T-cell (primary cell): ENCODE measurements around the gene FUNDC1. TPM values are rescaled to one million over a fixed set of nuclear protein-coding genes. Genes with fewer than 3 reads are reported as not detected.

Experiments used
- ATAC-seq, 4 experiments: fragments of 200-7000 bp in 3 of 4; fragments of 150-1000 bp in 1 of 4; cut with Tn5 transposase; replicated peaks in 1 of 4; 1 replicate in 3 of 4; 2 replicates in 1 of 4; pipeline ENCODE4 v1.10.0; 2021; ENCODE audit warnings: moderate library complexity in 3 of 4, mild to moderate bottlenecking in 2 of 4, moderate number of reproducible peaks in 1 of 4
- CTCF ChIA-PET, 2 donors: fragments of 300-600 bp; sonication (Branson Sonifier 250); formaldehyde crosslinking; loops; one replicate each; lab custom pipeline; 2022; ENCODE audit warnings: antibody characterized with exemption in 2 of 2; lab: Charles Lee
- POLR2A ChIA-PET, 2 donors: fragments of 300-600 bp; sonication (Branson Sonifier 250); formaldehyde crosslinking; loops; one replicate each; lab custom pipeline; 2022; ENCODE audit warnings: antibody characterized with exemption in 2 of 2; lab: Charles Lee
- DNase-seq, 35 experiments: peaks; one replicate each; pipeline versions ENCODE4 v3.0.0 to v3.0.0-alpha.2; 2013 to 2023
- H3K27ac ChIP-seq: one replicate; pipeline ENCODE4 v1.5.1; 2013; ENCODE audit warnings: low read length
- H3K27me3 ChIP-seq, 2 experiments: replicated peaks in 1 of 2; 1 replicate in 1 of 2; 2 replicates in 1 of 2; pipeline versions ENCODE4 v1.6.1 to v1.7.0; 2013; ENCODE audit warnings: low read length in 1 of 2, mixed read lengths in 1 of 2; ENCODE audit not compliant: control insufficient read depth in 2 of 2, insufficient read depth in 2 of 2; ENCODE audit errors: extremely low read depth in 1 of 2
- H3K36me3 ChIP-seq, 2 donors: 1 replicate in 1 of 2; 2 replicates in 1 of 2; pipeline versions ENCODE4 v1.6.1 to v1.7.0; 2013; ENCODE audit warnings: low read length in 1 of 2; ENCODE audit not compliant: control insufficient read depth in 2 of 2, insufficient read depth in 1 of 2; ENCODE audit errors: extremely low read depth in 1 of 2
- H3K4me1 ChIP-seq, 2 experiments: 1 replicate in 1 of 2; 2 replicates in 1 of 2; pipeline versions ENCODE4 v1.6.1 to v1.7.0; 2013; ENCODE audit warnings: low read length in 2 of 2, mixed read lengths in 1 of 2; ENCODE audit not compliant: insufficient read depth in 2 of 2, control insufficient read depth in 1 of 2; ENCODE audit errors: extremely low read depth in 1 of 2
- H3K4me3 ChIP-seq, 2 donors: 1 replicate in 1 of 2; 2 replicates in 1 of 2; pipeline versions ENCODE4 v1.5.1 to v1.7.0; 2013; ENCODE audit warnings: mild to moderate bottlenecking in 2 of 2, low read length in 1 of 2, moderate library complexity in 1 of 2; ENCODE audit not compliant: control insufficient read depth in 1 of 2; ENCODE audit errors: extremely low read depth in 1 of 2
- H3K9me3 ChIP-seq: 2 replicates; pipeline ENCODE4 v1.7.0; 2013
- H3K27ac Mint-ChIP-seq, 2 donors: one replicate each; pipeline ENCODE4 v1.8.0; 2020 to 2021; ENCODE audit warnings: mild to moderate bottlenecking in 2 of 2, mixed read lengths in 2 of 2
- H3K27me3 Mint-ChIP-seq, 2 donors: one replicate each; pipeline ENCODE4 v1.8.0; 2021 to 2022; ENCODE audit warnings: mixed read lengths in 2 of 2
- H3K36me3 Mint-ChIP-seq: one replicate; pipeline ENCODE4 v1.8.0; 2021; ENCODE audit warnings: mixed read lengths
- H3K4me1 Mint-ChIP-seq, 3 donors: one replicate each; pipeline ENCODE4 v1.8.0; 2020 to 2022; ENCODE audit warnings: mixed read lengths in 3 of 3, mild to moderate bottlenecking in 1 of 3
- H3K4me3 Mint-ChIP-seq, 3 donors: one replicate each; pipeline ENCODE4 v1.8.0; 2020 to 2022; ENCODE audit warnings: mild to moderate bottlenecking in 3 of 3, mixed read lengths in 3 of 3, moderate library complexity in 3 of 3
- H3K9me3 Mint-ChIP-seq, 3 donors: one replicate each; pipeline ENCODE4 v1.8.0; 2020 to 2022; ENCODE audit warnings: mixed read lengths in 3 of 3
- WGBS: methylation state at CpG from one replicate; pipeline ENCODE4 v1.1.5; 2013; ENCODE audit warnings: missing lambda C conversion rate; ENCODE audit not compliant: insufficient coverage; 5-methylcytosine and 5-hydroxymethylcytosine counted together
- total RNA-seq, 35 experiments: library from RNA in 6 of 35; stranded (reverse) in 6 of 35; fragments of 120-200 nt in 1 of 35; gene quantifications; one replicate each; pipeline versions ENCODE4 v1.2.1 to v1.2.4 and lab custom pipeline; 2013 to 2026

The FUNDC1 gene
- total RNA-seq, 5 donors from 2014 or later (not counting 1 experiment from before 2014, with no cell fraction given), result 5.5 to 8.8 (median 7.1) TPM

DNA sequence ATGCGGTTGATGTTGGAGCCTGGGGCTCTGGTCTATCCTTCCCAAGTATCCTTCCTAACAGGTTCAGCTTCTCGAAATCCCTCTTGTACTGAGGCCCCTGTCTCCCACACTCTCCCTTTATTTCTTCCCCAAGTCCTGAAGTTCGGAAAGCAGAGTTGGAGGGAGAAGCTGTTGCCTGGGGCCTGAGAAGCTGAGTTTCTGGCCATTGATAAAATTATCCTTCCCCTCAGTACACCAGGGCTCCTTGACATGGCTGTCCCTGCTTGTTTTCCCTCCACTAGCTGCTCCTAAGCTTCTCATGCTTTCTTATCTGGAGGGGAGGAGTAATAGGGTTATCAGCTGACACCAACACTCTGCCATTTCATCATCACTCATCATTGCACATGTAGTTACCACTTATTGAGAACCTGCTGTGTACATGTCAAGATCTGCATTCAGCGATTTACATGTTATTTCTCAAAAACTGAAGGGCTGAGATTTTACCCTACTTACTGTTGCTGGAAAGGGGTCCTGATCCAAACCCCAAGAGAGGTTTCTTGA lies 58.0 kb downstream of the FUNDC1 start:
- CTCF ChIA-PET, result no interaction called here
- H3K9me3 Mint-ChIP-seq, result no peaks in the 10 kb centered on the region
- Histone ChIP-seq H3K9me3 (no peaks in the 10 kb centered on the region), H3K4me1 (no peaks in the 10 kb centered on the region), H3K27me3 (no peaks in the 10 kb centered on the region), H3K27ac (no peak overlapping the region), H3K36me3 (no peaks in the 10 kb centered on the region), H3K4me3 (no peak overlapping the region)
- ATAC-seq, result no peak
- no peaks in the 10 kb centered on the region for H3K4me1 Mint-ChIP-seq
- no peak overlapping the region for H3K27ac Mint-ChIP-seq
- H3K27me3 Mint-ChIP-seq, result peaks cover 0 to 30% of the 10 kb centered on the region in 2 donors
- no peak overlapping the region for H3K4me3 Mint-ChIP-seq
- WGBS, result no CpG with 5 or more reads among the region's 4 CpGs
- no peak for DNase-seq
- POLR2A ChIA-PET, result no interaction called here
- no peaks in the 10 kb centered on the region for H3K36me3 Mint-ChIP-seq

- no peaks in the 10 kb centered on the region for H3K36me3 ChIP-seq
- H3K4me1 ChIP-seq, result no peaks in the 10 kb centered on the region
- peaks cover 0 to 30% of the 10 kb centered on the region in 2 donors for H3K27me3 Mint-ChIP-seq
- H3K27ac ChIP-seq, result no peak overlapping the region
- H3K4me3 ChIP-seq, result no peak overlapping the region
- ChIA-PET CTCF (no interaction called here), POLR2A (no interaction called here)
- DNase-seq (no peak), ATAC-seq (no peak)
- H3K9me3 Mint-ChIP-seq, result no peaks in the 10 kb centered on the region
- no peak overlapping the region for H3K27ac Mint-ChIP-seq
- no peak overlapping the region for H3K4me3 Mint-ChIP-seq
- H3K36me3 Mint-ChIP-seq, result no peaks in the 10 kb centered on the region
- no peaks in the 10 kb centered on the region for H3K9me3 ChIP-seq
- 97% methylated on average over 4 of the region's 8 CpGs for WGBS
- no peaks in the 10 kb centered on the region for H3K27me3 ChIP-seq
- H3K4me1 Mint-ChIP-seq, result no peaks in the 10 kb centered on the region
Measured at GRCh38 chrX:44483965-44484606, 58.6 kb downstream of the FUNDC1 start.

DNA sequence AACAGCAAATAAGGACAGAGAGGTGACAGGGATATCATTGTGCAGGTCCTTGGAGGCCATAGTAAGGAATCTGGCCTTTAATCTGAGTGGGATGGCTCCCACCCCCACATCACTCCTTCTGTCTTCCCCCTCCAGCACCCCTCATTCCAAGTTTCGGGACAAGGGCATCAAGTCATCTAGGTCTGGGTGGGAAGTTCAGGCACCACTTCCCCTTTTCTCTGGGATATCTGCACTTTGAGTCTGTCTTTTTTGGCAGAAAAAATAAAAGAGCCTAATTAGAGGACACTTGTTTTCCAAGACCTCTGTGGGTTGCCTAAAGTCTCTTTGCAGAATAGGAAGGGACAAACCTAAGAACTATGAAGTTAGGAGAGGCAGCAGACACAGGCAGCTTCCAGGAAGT lies 60.1 kb downstream of the FUNDC1 start:
- no peaks in the 10 kb centered on the region for H3K36me3 ChIP-seq
- Mint-ChIP-seq H3K36me3 (no peaks in the 10 kb centered on the region), H3K4me1 (no peaks in the 10 kb centered on the region), H3K4me3 (no peak overlapping the region), H3K27ac (no peak overlapping the region), H3K27me3 (peaks cover 0 to 23% of the 10 kb centered on the region in 2 donors), H3K9me3 (no peaks in the 10 kb centered on the region)
- no peaks in the 10 kb centered on the region for H3K27me3 ChIP-seq
- H3K9me3 ChIP-seq, result no peaks in the 10 kb centered on the region
- ChIA-PET POLR2A (no interaction called here), CTCF (no interaction called here)
- no peaks in the 10 kb centered on the region for H3K4me1 ChIP-seq
- no CpG with 5 or more reads among the region's 1 CpG for WGBS
- DNase-seq (no peak), ATAC-seq (no peak)
- H3K27ac ChIP-seq, result no peak overlapping the region
- H3K4me3 ChIP-seq, result no peak overlapping the region

DNA sequence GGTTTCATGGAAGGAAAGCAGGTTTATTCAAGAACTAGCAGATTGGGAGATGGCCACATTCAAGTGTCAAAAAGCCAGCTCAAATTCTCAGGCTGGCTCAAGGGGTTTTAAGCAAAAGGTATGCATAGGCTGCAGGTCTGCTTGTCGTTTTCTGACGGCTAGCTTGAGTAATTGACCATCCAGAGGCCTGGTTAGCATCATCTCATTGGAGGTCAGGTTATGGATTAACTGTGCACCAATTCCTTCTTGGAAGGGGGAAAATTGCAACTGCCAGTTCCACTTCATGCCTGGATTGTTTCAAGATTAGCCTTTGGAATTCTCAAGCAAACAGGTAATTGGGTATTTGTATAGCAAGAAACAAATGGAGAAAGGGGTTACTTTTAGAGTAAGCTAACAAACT lies 62.1 kb downstream of the FUNDC1 start:
- no peaks in the 10 kb centered on the region for H3K4me1 Mint-ChIP-seq
- no peak overlapping the region for H3K4me3 Mint-ChIP-seq
- ChIA-PET POLR2A (no interaction called here), CTCF (no interaction called here)
- no peak overlapping the region for H3K27ac Mint-ChIP-seq
- ATAC-seq (no peak), DNase-seq (no peak)
- H3K27ac ChIP-seq, result no peak overlapping the region
- no peaks in the 10 kb centered on the region for H3K9me3 ChIP-seq
- no peaks in the 10 kb centered on the region for H3K36me3 Mint-ChIP-seq
- H3K4me3 ChIP-seq, result no peak overlapping the region
- no peaks in the 10 kb centered on the region for H3K27me3 ChIP-seq
- H3K27me3 Mint-ChIP-seq, result peaks cover 0 to 20% of the 10 kb centered on the region in 2 donors
- WGBS, result no CpG with 5 or more reads among the region's 2 CpGs
- no peaks in the 10 kb centered on the region for H3K36me3 ChIP-seq
- H3K4me1 ChIP-seq, result no peaks in the 10 kb centered on the region
- H3K9me3 Mint-ChIP-seq, result no peaks in the 10 kb centered on the region

DNA sequence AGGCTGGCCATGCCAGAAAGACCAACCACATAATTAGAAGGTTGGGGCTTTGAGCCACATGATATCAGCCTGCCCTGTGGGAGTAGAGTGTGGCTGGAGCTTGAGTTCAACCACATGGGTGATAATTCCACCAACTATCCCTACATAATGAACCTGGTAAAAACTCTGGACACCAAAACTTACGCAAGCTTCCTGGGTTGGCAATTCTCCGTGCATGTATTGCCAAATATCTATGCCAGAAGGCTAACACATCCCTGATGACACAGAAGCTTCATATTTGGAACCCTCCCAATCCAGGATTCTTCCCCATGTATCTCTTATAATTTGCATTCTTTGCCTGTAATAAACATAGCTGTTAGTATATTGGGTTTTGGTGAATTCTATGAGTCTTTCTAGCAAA lies 68.2 kb downstream of the FUNDC1 start:
- Mint-ChIP-seq H3K36me3 (no peaks in the 10 kb centered on the region), H3K4me1 (no peaks in the 10 kb centered on the region)

More for the DNA sequence above, 68.2 kb downstream of the FUNDC1 start:
- peaks cover 0 to 17% of the 10 kb centered on the region in 2 donors for H3K27me3 Mint-ChIP-seq
- POLR2A ChIA-PET, result no interaction called here
- ATAC-seq (no peak), DNase-seq (no peak)
- no peak overlapping the region for H3K27ac Mint-ChIP-seq
- H3K27ac ChIP-seq, result no peak overlapping the region
- 100% methylated on average over 2 of the region's 2 CpGs for WGBS
- H3K9me3 ChIP-seq, result no peaks in the 10 kb centered on the region
- H3K27me3 ChIP-seq, result no peaks in the 10 kb centered on the region
- no peaks in the 10 kb centered on the region for H3K4me1 ChIP-seq
- no peak overlapping the region for H3K4me3 ChIP-seq
- no peak overlapping the region for H3K4me3 Mint-ChIP-seq
- H3K9me3 Mint-ChIP-seq, result no peaks in the 10 kb centered on the region
- no peaks in the 10 kb centered on the region for H3K36me3 ChIP-seq
- CTCF ChIA-PET, result no interaction called here

Other genes with a start within 250 kb of the FUNDC1 start
- gene EFHC2, start 199.2 kb downstream of the FUNDC1 start, total RNA-seq, result 1 to 10 TPM; 1.1 to 3.5 (median 2.0) TPM